Retinal pigment epithelial cell (primary cell): ENCODE data around the gene RBM22.

Experiments used
- DNase-seq: peaks from one replicate; pipeline ENCODE4 v3.0.0-alpha.2; 2010; ENCODE audit warnings: low read depth
- H3K4me3 ChIP-seq: 2 replicates; pipeline ENCODE4 v1.5.1; 2011; ENCODE audit warnings: mild to moderate bottlenecking, low read length, control low read depth, moderate library complexity
- CTCF ChIP-seq: conservative IDR thresholded peaks from 2 replicates; pipeline ENCODE4 v1.5.1; 2011; ENCODE audit warnings: low read depth, low read length, control low read depth, inconsistent platforms

RBM22 gene

GRCh38 chr5:150672884-150673275 is 28.0 kb downstream of the RBM22 start:
- no peak for DNase-seq
- H3K4me3 ChIP-seq, result peak overlapping the region; percentile 60
- TF ChIP-seq CTCF, result no peak

- no peak for DNase-seq
- no peak for TF ChIP-seq CTCF
- peak overlapping the region; percentile 60 for H3K4me3 ChIP-seq
Measured at GRCh38 chr5:150672237-150672883, 28.5 kb downstream of the RBM22 start.

GRCh38 chr5:150671509-150672236 is 29.2 kb downstream of the RBM22 start:
- H3K4me3 ChIP-seq, result peak overlapping the region; percentile 60
- DNase-seq, result no peak

GRCh38 chr5:150670948-150671310 is 29.9 kb downstream of the RBM22 start:
- TF ChIP-seq CTCF, result no peak
- DNase-seq, result no peak
- H3K4me3 ChIP-seq, result no peak overlapping the region

More at GRCh38 chr5:150671509-150672236, 29.2 kb downstream of the RBM22 start:
- TF ChIP-seq CTCF, result no peak

GRCh38 chr5:150670275-150670947 is 30.5 kb downstream of the RBM22 start:
- no peak for TF ChIP-seq CTCF
- no peak for DNase-seq
- H3K4me3 ChIP-seq, result no peak overlapping the region

GRCh38 chr5:150665044-150665443 is 35.8 kb downstream of the RBM22 start:
- no peak overlapping the region for H3K4me3 ChIP-seq
- TF ChIP-seq CTCF, result no peak
- no peak for DNase-seq
